ENCODE measurements around the gene DHCR24.

The DHCR24 gene

DNA sequence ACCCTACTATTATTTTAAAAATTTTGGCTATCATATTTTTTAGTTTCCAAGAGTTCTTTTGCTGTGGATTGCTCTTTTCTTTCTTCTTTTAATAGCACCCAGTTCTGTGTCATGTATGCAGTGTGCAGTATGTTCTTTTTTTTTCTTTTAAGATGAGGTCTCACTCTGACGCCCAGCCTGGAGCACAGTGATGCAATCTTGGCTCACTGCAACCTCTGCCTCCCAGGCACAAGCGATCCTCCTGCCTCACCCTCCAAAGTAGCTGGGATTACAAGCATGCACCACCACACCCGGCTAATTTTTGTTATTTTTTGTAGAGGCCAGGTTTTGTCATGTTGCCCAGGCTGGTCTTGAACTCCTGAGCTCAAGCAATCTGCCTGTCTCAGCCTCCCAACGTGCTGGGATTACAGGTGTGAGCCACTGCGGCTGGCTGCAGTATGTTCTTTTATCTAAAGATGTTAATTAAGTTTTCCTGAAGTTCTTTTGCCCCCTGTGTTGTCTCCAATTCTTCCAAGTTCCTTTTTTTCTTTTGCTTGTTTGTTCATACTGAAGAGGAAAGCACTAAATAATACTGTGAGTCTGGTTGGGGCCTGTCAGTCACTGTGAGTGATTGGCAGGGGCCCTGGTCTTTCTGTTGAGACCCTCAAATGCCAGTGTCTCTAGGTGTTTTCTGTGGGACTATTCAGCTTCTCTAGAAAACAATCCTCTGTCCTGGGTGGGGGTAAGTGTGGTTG lies 68.4 kb downstream of the DHCR24 start:
- no peak for ATAC-seq (ENCODE audit: low read depth)
- Histone ChIP-seq H3K27me3 (ENCODE audit: insufficient read depth, poor library complexity, severe bottlenecking) (no peaks in the 10 kb centered on the region), H3K36me3 (ENCODE audit: low read depth) (no peaks in the 10 kb centered on the region), H3K4me1 (ENCODE audit: insufficient read depth, poor library complexity, severe bottlenecking) (no peaks in the 10 kb centered on the region), H3K4me3 (ENCODE audit: severe bottlenecking) (no peak overlapping the region), H3K9me3 (ENCODE audit: severe bottlenecking) (no peaks in the 10 kb centered on the region), H3K27ac (ENCODE audit: poor library complexity, severe bottlenecking) (no peak overlapping the region)
- TF ChIP-seq, protein P1, sequence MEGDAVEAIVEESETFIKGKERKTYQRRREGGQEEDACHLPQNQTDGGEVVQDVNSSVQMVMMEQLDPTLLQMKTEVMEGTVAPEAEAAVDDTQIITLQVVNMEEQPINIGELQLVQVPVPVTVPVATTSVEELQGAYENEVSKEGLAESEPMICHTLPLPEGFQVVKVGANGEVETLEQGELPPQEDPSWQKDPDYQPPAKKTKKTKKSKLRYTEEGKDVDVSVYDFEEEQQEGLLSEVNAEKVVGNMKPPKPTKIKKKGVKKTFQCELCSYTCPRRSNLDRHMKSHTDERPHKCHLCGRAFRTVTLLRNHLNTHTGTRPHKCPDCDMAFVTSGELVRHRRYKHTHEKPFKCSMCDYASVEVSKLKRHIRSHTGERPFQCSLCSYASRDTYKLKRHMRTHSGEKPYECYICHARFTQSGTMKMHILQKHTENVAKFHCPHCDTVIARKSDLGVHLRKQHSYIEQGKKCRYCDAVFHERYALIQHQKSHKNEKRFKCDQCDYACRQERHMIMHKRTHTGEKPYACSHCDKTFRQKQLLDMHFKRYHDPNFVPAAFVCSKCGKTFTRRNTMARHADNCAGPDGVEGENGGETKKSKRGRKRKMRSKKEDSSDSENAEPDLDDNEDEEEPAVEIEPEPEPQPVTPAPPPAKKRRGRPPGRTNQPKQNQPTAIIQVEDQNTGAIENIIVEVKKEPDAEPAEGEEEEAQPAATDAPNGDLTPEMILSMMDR (IDR thresholded peaks at IDR 0.05; ENCODE audit: poor library complexity, severe bottlenecking): no peak
- no peak for DNase-seq (ENCODE audit: low spot score)

DNA sequence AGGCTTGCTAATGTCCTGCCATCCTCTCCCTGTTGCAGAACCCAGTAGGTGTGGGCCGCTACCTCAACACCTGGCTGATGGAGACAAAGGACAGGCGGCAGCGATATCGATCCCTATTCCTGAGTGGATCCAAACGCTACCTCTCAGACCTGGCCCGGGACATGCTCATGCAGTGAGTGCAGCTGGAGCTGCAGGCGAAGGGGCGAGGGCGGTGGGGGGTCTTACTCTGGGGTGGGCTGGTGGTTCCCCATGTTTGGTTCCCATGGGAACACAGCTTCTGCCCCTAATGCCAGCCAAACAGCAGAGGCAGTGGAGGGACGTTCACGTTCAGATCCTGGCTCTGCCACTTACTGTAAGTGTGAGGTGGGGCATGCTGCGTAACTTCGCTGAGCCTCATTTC lies 70.0 kb downstream of the DHCR24 start:
- H3K4me3 ChIP-seq (ENCODE audit: severe bottlenecking): no peak overlapping the region
- no peaks in the 10 kb centered on the region for H3K4me1 ChIP-seq (ENCODE audit: insufficient read depth, poor library complexity, severe bottlenecking)
- TF ChIP-seq, protein P1 (IDR thresholded peaks at IDR 0.05; ENCODE audit: poor library complexity, severe bottlenecking): no peak
- no peak for DNase-seq (ENCODE audit: low spot score)
- no peak overlapping the region for H3K27ac ChIP-seq (ENCODE audit: poor library complexity, severe bottlenecking)
- no peaks in the 10 kb centered on the region for H3K9me3 ChIP-seq (ENCODE audit: severe bottlenecking)
- no peaks in the 10 kb centered on the region for H3K27me3 ChIP-seq (ENCODE audit: insufficient read depth, poor library complexity, severe bottlenecking)
- no peak for ATAC-seq (ENCODE audit: low read depth)
- no peaks in the 10 kb centered on the region for H3K36me3 ChIP-seq (ENCODE audit: low read depth)

DNA sequence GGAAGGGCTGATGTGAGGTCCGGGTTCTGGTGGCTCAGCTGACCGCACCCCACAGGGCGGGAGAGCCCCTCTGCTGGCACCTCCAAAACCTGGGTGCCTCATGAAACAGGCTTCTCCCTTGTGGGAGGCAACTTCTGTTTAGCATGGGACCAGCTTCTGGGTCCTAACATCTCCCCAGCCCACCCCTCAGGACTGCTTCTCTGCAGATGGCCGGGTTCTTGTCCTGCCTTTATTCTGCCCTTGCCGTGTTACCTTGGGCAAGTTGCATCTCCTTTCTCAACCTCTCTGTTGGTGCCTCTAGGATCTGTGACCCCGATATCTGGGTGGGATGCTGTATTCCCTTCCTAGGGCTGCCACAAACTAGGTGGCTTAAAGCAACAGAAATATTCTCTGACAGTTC lies 70.9 kb downstream of the DHCR24 start:
- no peaks in the 10 kb centered on the region for H3K36me3 ChIP-seq (ENCODE audit: low read depth)
- no peak for DNase-seq (ENCODE audit: low spot score)

DNA sequence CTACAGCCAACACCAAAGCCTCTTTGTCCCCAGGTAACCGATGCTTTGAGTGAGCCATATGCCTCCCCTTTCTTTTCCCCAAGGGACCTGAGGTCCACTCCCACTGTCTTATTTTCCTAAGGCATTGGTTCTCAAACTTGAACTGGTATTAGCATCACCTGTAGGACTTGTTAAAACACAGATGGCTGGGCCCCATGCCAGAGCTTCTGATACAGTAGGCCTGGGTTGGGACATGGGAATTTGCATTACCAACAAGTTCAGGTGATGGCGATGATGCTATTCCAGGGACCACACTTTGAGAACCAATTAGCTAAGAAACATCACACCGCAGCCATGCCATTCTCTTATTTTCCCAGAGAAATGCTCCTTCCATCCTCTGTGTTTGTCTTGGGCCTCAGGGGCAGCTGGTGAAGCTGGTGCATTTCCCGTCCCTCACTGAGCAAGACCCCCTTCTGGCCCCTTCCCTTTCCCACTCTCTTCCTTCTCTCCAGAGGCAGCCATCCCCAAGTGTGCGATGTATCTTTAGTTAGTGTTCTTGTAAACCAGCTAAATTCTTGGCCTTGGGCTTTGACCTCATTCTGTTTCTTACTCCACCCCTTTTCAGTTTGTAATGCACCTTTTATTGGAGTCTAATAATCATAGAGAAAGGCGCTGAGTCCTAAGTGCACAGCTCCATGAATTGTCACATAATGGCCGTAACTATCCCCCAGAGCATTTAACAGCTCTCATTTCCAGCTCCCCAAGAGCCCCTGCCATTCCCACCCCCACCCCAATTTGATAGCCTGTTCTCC lies 71.7 kb downstream of the DHCR24 start:
- H3K27ac ChIP-seq (ENCODE audit: poor library complexity, severe bottlenecking): no peak overlapping the region
- TF ChIP-seq, protein P1 (IDR thresholded peaks at IDR 0.05; ENCODE audit: poor library complexity, severe bottlenecking): no peak
- no peaks in the 10 kb centered on the region for H3K9me3 ChIP-seq (ENCODE audit: severe bottlenecking)
- H3K4me1 ChIP-seq (ENCODE audit: insufficient read depth, poor library complexity, severe bottlenecking): no peaks in the 10 kb centered on the region
- ATAC-seq (ENCODE audit: low read depth): no peak
- no peak overlapping the region for H3K4me3 ChIP-seq (ENCODE audit: severe bottlenecking)
- no peaks in the 10 kb centered on the region for H3K27me3 ChIP-seq (ENCODE audit: insufficient read depth, poor library complexity, severe bottlenecking)
- no peak for DNase-seq (ENCODE audit: low spot score)
- no peaks in the 10 kb centered on the region for H3K36me3 ChIP-seq (ENCODE audit: low read depth)

More for the DNA sequence above, 70.9 kb downstream of the DHCR24 start:
- Histone ChIP-seq H3K27me3 (ENCODE audit: insufficient read depth, poor library complexity, severe bottlenecking) (no peaks in the 10 kb centered on the region), H3K4me3 (ENCODE audit: severe bottlenecking) (no peak overlapping the region), H3K27ac (ENCODE audit: poor library complexity, severe bottlenecking) (no peak overlapping the region), H3K9me3 (ENCODE audit: severe bottlenecking) (no peaks in the 10 kb centered on the region), H3K4me1 (ENCODE audit: insufficient read depth, poor library complexity, severe bottlenecking) (no peaks in the 10 kb centered on the region)
- ATAC-seq (ENCODE audit: low read depth): no peak
- TF ChIP-seq, protein P1 (IDR thresholded peaks at IDR 0.05; ENCODE audit: poor library complexity, severe bottlenecking): no peak
